H9 (cell line): ENCODE data around the gene PALD1. TPM values are rescaled to one million over a fixed set of nuclear protein-coding genes. Genes with fewer than 3 reads are reported as not detected.

Source experiments
- DNase-seq: peaks from one replicate; pipeline ENCODE4 v3.0.0-alpha.2; 2017
- H2AFZ ChIP-seq: one replicate; pipeline ENCODE4 v1.6.1; 2013; ENCODE audit warnings: mild to moderate bottlenecking, low read length, control low read depth, moderate library complexity
- H2AK5ac ChIP-seq: 2 replicates; pipeline ENCODE4 v1.6.1; 2013; ENCODE audit warnings: low read length, control low read depth, mixed read lengths; ENCODE audit not compliant: insufficient read length
- H2BK120ac ChIP-seq: one replicate; pipeline ENCODE4 v1.6.1; 2013; ENCODE audit warnings: low read depth, mild to moderate bottlenecking, low read length, control low read depth, inconsistent platforms; ENCODE audit not compliant: poor library complexity, severe bottlenecking
- H2BK12ac ChIP-seq: 2 replicates; pipeline ENCODE4 v1.6.1; 2013; ENCODE audit warnings: low read length, control low read depth, mixed read lengths, low read depth; ENCODE audit not compliant: insufficient read length
- H2BK15ac ChIP-seq: 2 replicates; pipeline ENCODE4 v1.6.1; 2013; ENCODE audit warnings: low read depth, low read length, control low read depth
- H2BK20ac ChIP-seq: one replicate; pipeline ENCODE4 v1.6.1; 2013; ENCODE audit warnings: low read depth, mild to moderate bottlenecking, low read length, control low read depth, inconsistent platforms; ENCODE audit not compliant: poor library complexity, severe bottlenecking
- H2BK5ac ChIP-seq: 2 replicates; pipeline ENCODE4 v1.6.1; 2013; ENCODE audit warnings: low read length, control low read depth, mixed read lengths; ENCODE audit not compliant: insufficient read length
- H3K14ac ChIP-seq: 2 replicates; pipeline ENCODE4 v1.6.1; 2013; ENCODE audit warnings: low read length, control low read depth; ENCODE audit not compliant: insufficient read depth
- H3K18ac ChIP-seq: 2 replicates; pipeline ENCODE4 v1.6.1; 2013; ENCODE audit warnings: low read depth, mild to moderate bottlenecking, mixed read lengths, low read length, control low read depth; ENCODE audit not compliant: insufficient read length
- H3K23ac ChIP-seq: 2 replicates; pipeline ENCODE4 v1.6.1; 2013; ENCODE audit warnings: low read length, control low read depth, mixed read lengths, low read depth; ENCODE audit not compliant: insufficient read length
- H3K23me2 ChIP-seq: 2 replicates; pipeline ENCODE4 v1.6.1; 2013; ENCODE audit warnings: low read depth, mild to moderate bottlenecking, mixed read lengths, low read length, control low read depth; ENCODE audit not compliant: insufficient read length, poor library complexity, severe bottlenecking
- H3K27ac ChIP-seq: 2 replicates; pipeline ENCODE4 v1.5.1; 2013; ENCODE audit warnings: low read length, control low read depth, mixed read lengths, low read depth; ENCODE audit not compliant: insufficient read length
- H3K27me3 ChIP-seq: 2 replicates; pipeline ENCODE4 v1.6.1; 2013; ENCODE audit warnings: low read length, control low read depth, inconsistent platforms; ENCODE audit not compliant: insufficient read depth
- H3K4ac ChIP-seq: 2 replicates; pipeline ENCODE4 v1.6.1; 2013; ENCODE audit warnings: low read depth, mild to moderate bottlenecking, control low read depth, inconsistent platforms, low read length, moderate library complexity
- H3K4me1 ChIP-seq: 2 replicates; pipeline ENCODE4 v1.6.1; 2013; ENCODE audit warnings: low read length, control low read depth, inconsistent platforms; ENCODE audit not compliant: insufficient read depth
- H3K4me2 ChIP-seq: 2 replicates; pipeline ENCODE4 v1.6.1; 2013; ENCODE audit warnings: low read length, control low read depth, mixed read lengths; ENCODE audit not compliant: insufficient read length, insufficient read depth
- H3K56ac ChIP-seq: 2 replicates; pipeline ENCODE4 v1.6.1; 2013; ENCODE audit warnings: low read depth, mild to moderate bottlenecking, mixed read lengths, low read length, control low read depth; ENCODE audit not compliant: insufficient read length
- H3K79me1 ChIP-seq: 2 replicates; pipeline ENCODE4 v1.6.1; 2013; ENCODE audit warnings: low read depth, mild to moderate bottlenecking, moderate library complexity, low read length, control low read depth, inconsistent platforms; ENCODE audit not compliant: insufficient read depth, poor library complexity, severe bottlenecking
- H3K79me2 ChIP-seq: 2 replicates; pipeline ENCODE4 v1.6.1; 2013; ENCODE audit warnings: low read length, control low read depth, inconsistent platforms; ENCODE audit not compliant: insufficient read depth
- H3K9ac ChIP-seq: 2 replicates; pipeline ENCODE4 v1.6.1; 2013; ENCODE audit warnings: low read length, control low read depth, mixed read lengths; ENCODE audit not compliant: insufficient read length; ENCODE audit errors: extremely low read depth
- H3K9me3 ChIP-seq: one replicate; pipeline ENCODE4 v1.6.1; 2013; ENCODE audit warnings: low read depth, low read length, inconsistent platforms; ENCODE audit not compliant: control insufficient read depth
- H3T11ph ChIP-seq: one replicate; pipeline ENCODE4 v1.6.1; 2013; ENCODE audit warnings: mild to moderate bottlenecking, low read length, control low read depth, inconsistent platforms
- H4K20me1 ChIP-seq: one replicate; pipeline ENCODE4 v1.6.1; 2013; ENCODE audit not compliant: control insufficient read depth, insufficient read length, insufficient read depth
- H4K5ac ChIP-seq: 2 replicates; pipeline ENCODE4 v1.6.1; 2013; ENCODE audit warnings: low read depth, mild to moderate bottlenecking, mixed read lengths, low read length, control low read depth; ENCODE audit not compliant: insufficient read length
- H4K8ac ChIP-seq: replicated peaks from 2 replicates; pipeline ENCODE4 v1.6.1; 2013; ENCODE audit warnings: low read length, control low read depth, mixed read lengths, low read depth; ENCODE audit not compliant: insufficient read length
- H4K91ac ChIP-seq: 2 replicates; pipeline ENCODE4 v1.6.1; 2013; ENCODE audit warnings: low read depth, mild to moderate bottlenecking, moderate library complexity, mixed read lengths, low read length, control low read depth; ENCODE audit not compliant: insufficient read length
- H3K27ac Mint-ChIP-seq, 3 experiments: 2 replicates in 2 of 3; 3 replicates in 1 of 3; pipeline ENCODE4 v1.8.0; 2020 to 2021; ENCODE audit warnings: mixed read lengths in 3 of 3, mild to moderate bottlenecking in 1 of 3, moderate library complexity in 1 of 3
- H3K27me3 Mint-ChIP-seq: 2 replicates; pipeline ENCODE4 v1.8.0; 2021; ENCODE audit warnings: low read depth, mild to moderate bottlenecking, moderate library complexity, mixed read lengths
- H3K36me3 Mint-ChIP-seq, 3 experiments: 2 replicates in 2 of 3; 3 replicates in 1 of 3; pipeline ENCODE4 v1.8.0; 2020 to 2021; ENCODE audit warnings: low read depth in 3 of 3, mixed read lengths in 3 of 3; ENCODE audit not compliant: insufficient read depth in 1 of 3
- H3K4me1 Mint-ChIP-seq, 2 experiments: 2 replicates each; pipeline ENCODE4 v1.8.0; 2020; ENCODE audit warnings: mixed read lengths in 2 of 2
- H3K4me3 Mint-ChIP-seq, 2 experiments: 2 replicates in 1 of 2; 3 replicates in 1 of 2; pipeline ENCODE4 v1.8.0; 2020 to 2021; ENCODE audit warnings: mild to moderate bottlenecking in 2 of 2, mixed read lengths in 2 of 2, moderate library complexity in 1 of 2
- H3K9me3 Mint-ChIP-seq, 2 experiments: 2 replicates in 1 of 2; 3 replicates in 1 of 2; pipeline ENCODE4 v1.8.0; 2020; ENCODE audit warnings: mild to moderate bottlenecking in 2 of 2, mixed read lengths in 2 of 2, moderate library complexity in 1 of 2
- WGBS: extraction: QIAGEN DNeasy Blood & Tissue Kit; methylation state at CpG from one replicate; pipeline ENCODE4 v1.1.7; 2013; ENCODE audit warnings: missing lambda C conversion rate, low lambda C conversion rate, mixed read lengths; ENCODE audit not compliant: insufficient read length; ENCODE audit errors: extremely low coverage; 5-methylcytosine and 5-hydroxymethylcytosine counted together
- total RNA-seq: library from RNA; stranded (reverse); gene quantifications from 2 replicates; pipeline ENCODE4 v1.2.1, GENCODE V29; 2021
- TF ChIP-seq, protein P1 (sequence below): fragments of 200-600 bp; sonication (generic); conservative IDR thresholded peaks from 3 replicates; pipeline ENCODE4 v1.8.0; 2021; ENCODE audit warnings: antibody characterized with exemption, mild to moderate bottlenecking

PALD1 gene
- total RNA-seq, 1 experiment from 2014 or later = 21.1 TPM

DNA sequence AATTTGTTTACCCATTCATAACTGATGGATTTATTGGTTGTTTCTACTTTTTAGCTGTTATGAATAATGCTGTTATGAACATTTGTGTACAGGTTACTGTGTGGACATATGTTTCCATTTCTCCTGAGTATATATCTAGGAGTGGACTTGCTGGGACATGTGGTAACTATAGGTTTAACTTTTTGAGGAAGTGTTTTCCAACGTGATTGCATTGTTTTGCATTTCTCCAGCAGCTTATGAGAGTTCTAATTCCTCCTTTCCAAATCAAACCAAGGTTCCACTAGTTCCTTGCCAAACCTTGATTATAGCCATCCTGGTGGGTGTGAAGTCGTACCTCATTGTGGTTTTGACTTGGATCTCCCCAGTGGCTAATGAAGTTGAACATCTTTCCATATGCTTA lies 126.6 kb downstream of the PALD1 start:
- H3K4me2 ChIP-seq = no peak overlapping the region
- no peak for DNase-seq
- no peak overlapping the region for H3K56ac ChIP-seq
- H3K27me3 ChIP-seq = no peaks in the 10 kb centered on the region
- no peak overlapping the region for H2BK20ac ChIP-seq
- H2AK5ac ChIP-seq = no peak overlapping the region
- H4K91ac ChIP-seq = no peak overlapping the region
- no peak overlapping the region for H3K18ac ChIP-seq
- H3T11ph ChIP-seq = no peak overlapping the region
- H3K27ac Mint-ChIP-seq = no peak overlapping the region
- no peak overlapping the region for H3K9ac ChIP-seq
- H4K8ac ChIP-seq = no peak overlapping the region
- H3K36me3 Mint-ChIP-seq = no peaks in the 10 kb centered on the region; a peak in 1 of 7 replicates
- peaks cover 0 to 1% of the 10 kb centered on the region in 2 experiments; a peak in 1 of 5 replicates for H3K9me3 Mint-ChIP-seq
- H3K27me3 Mint-ChIP-seq = no peaks in the 10 kb centered on the region
- H3K27ac ChIP-seq = no peak overlapping the region
- H4K20me1 ChIP-seq = peaks cover 3% of the 10 kb centered on the region
- no peak overlapping the region for H2BK5ac ChIP-seq
- no peaks in the 10 kb centered on the region for H3K79me1 ChIP-seq
- H2BK12ac ChIP-seq = no peak overlapping the region
- no peak overlapping the region for H2AFZ ChIP-seq
- no peak overlapping the region for H3K4me3 Mint-ChIP-seq
- H3K4me1 Mint-ChIP-seq = no peaks in the 10 kb centered on the region; a peak in 1 of 4 replicates
- H3K14ac ChIP-seq = no peak overlapping the region
- no peak overlapping the region for H2BK120ac ChIP-seq
- no peaks in the 10 kb centered on the region for H3K79me2 ChIP-seq
- no peaks in the 10 kb centered on the region for H3K4me1 ChIP-seq
- TF ChIP-seq, protein P1, sequence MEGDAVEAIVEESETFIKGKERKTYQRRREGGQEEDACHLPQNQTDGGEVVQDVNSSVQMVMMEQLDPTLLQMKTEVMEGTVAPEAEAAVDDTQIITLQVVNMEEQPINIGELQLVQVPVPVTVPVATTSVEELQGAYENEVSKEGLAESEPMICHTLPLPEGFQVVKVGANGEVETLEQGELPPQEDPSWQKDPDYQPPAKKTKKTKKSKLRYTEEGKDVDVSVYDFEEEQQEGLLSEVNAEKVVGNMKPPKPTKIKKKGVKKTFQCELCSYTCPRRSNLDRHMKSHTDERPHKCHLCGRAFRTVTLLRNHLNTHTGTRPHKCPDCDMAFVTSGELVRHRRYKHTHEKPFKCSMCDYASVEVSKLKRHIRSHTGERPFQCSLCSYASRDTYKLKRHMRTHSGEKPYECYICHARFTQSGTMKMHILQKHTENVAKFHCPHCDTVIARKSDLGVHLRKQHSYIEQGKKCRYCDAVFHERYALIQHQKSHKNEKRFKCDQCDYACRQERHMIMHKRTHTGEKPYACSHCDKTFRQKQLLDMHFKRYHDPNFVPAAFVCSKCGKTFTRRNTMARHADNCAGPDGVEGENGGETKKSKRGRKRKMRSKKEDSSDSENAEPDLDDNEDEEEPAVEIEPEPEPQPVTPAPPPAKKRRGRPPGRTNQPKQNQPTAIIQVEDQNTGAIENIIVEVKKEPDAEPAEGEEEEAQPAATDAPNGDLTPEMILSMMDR = no peak
- H2BK15ac ChIP-seq = no peak overlapping the region
- no CpG with 5 or more reads among the region's 2 CpGs for WGBS
- no peak overlapping the region for H4K5ac ChIP-seq
- H3K23me2 ChIP-seq = no peaks in the 10 kb centered on the region
- H3K4ac ChIP-seq = no peak overlapping the region
- no peak overlapping the region for H3K23ac ChIP-seq
- no peaks in the 10 kb centered on the region for H3K9me3 ChIP-seq
